Thyroid gland (tissue), 4 donors: Measurements from ENCODE around the gene PPP2R2D. TPM values are rescaled to one million over a fixed set of nuclear protein-coding genes. Genes with fewer than 3 reads are reported as not detected.

ENCODE experiments used
- DNase-seq, 2 donors: peaks; one replicate each; pipeline ENCODE4 v3.0.0-alpha.2; 2019
- H3K27ac ChIP-seq, 3 donors: fragments of 200-600 bp; sonication (generic); 1 replicate in 2 of 3; 2 replicates in 1 of 3; pipeline ENCODE4 v1.5.1; 2016 to 2019; ENCODE audit warnings: mild to moderate bottlenecking in 1 of 3, moderate library complexity in 1 of 3
- H3K27me3 ChIP-seq: fragments of 200-600 bp; sonication (generic); one replicate; pipeline ENCODE4 v1.5.1; 2019
- H3K36me3 ChIP-seq, 2 donors: fragments of 200-600 bp; sonication (generic); one replicate each; pipeline ENCODE4 v1.5.1; 2016 to 2019
- H3K4me1 ChIP-seq, 2 donors: fragments of 200-600 bp; sonication (generic); one replicate each; pipeline ENCODE4 v1.5.1; 2017 to 2019
- H3K4me3 ChIP-seq, 3 donors: fragments of 200-600 bp; sonication (generic); replicated peaks in 1 of 3; 1 replicate in 2 of 3; 2 replicates in 1 of 3; pipeline ENCODE4 v1.5.1; 2016; ENCODE audit warnings: mild to moderate bottlenecking in 1 of 3
- H3K9me3 ChIP-seq: fragments of 200-600 bp; sonication (generic); one replicate; pipeline ENCODE4 v1.5.1; 2017
- CTCF ChIP-seq, 6 experiments: fragments of 200-600 bp in 3 of 6; fragments of 450-650 bp in 3 of 6; sonication (generic) in 3 of 6; IDR thresholded peaks; one replicate each; pipeline ENCODE4 v1.5.1; 2016 to 2019; ENCODE audit warnings: antibody characterized with exemption in 6 of 6, mild to moderate bottlenecking in 2 of 6, inconsistent platforms in 1 of 6, moderate library complexity in 1 of 6
- POLR2A ChIP-seq, 2 donors: fragments of 450-650 bp; IDR thresholded peaks; one replicate each; pipeline ENCODE4 v1.6.1; 2017; ENCODE audit warnings: antibody characterized with exemption in 2 of 2, mild to moderate bottlenecking in 2 of 2, moderate library complexity in 1 of 2
- WGBS, 2 donors: methylation state at CpG; one replicate each; pipeline ENCODE4 v1.1.5; 2017; 5-methylcytosine and 5-hydroxymethylcytosine counted together
- intact Hi-C: fragments of 100-400 bp; cut with DNase I; formaldehyde crosslinking; loops from one replicate; pipeline ENCODE4 v1.15.1; 2023
- total RNA-seq, 4 donors: library from RNA; depleted of rRNA; stranded (reverse); fragments of >200 nt; gene quantifications; one replicate each; pipeline ENCODE4 v1.2.3, GENCODE V29; 2016

PPP2R2D gene
- total RNA-seq, 4 donors from 2014 or later: 32.3 to 38.7 (median 33.9) TPM

- H3K27me3 ChIP-seq: no peaks in the 10 kb centered on the region
- peaks cover 0 to 7% of the 10 kb centered on the region in 2 donors for H3K4me1 ChIP-seq
- TF ChIP-seq CTCF (IDR thresholded peaks at IDR 0.05): no peak
- no peak for TF ChIP-seq POLR2A (IDR thresholded peaks at IDR 0.05)
- H3K4me3 ChIP-seq: no peak overlapping the region
- intact Hi-C loops: loop anchor here (10.0 kb wide), 1 partner anchor 416 kb away; no protein-coding TSS in a partner anchor
- no peak overlapping the region for H3K27ac ChIP-seq
- no peaks in the 10 kb centered on the region for H3K9me3 ChIP-seq
- WGBS, 2 donors: 85 to 87% methylated on average over 7 to 8 of the region's 8 CpGs
- DNase-seq: no peak
- no peaks in the 10 kb centered on the region for H3K36me3 ChIP-seq
These were observed 30.4 kb upstream of the PPP2R2D start for GRCh38 chr10:131870411-131870810.

GRCh38 chr10:131870831-131871672, 29.8 kb upstream of the PPP2R2D start:
- Histone ChIP-seq H3K9me3 (no peaks in the 10 kb centered on the region), H3K36me3 (no peaks in the 10 kb centered on the region), H3K4me3 (no peak overlapping the region), H3K27ac (no peak overlapping the region), H3K4me1 (peaks cover 0 to 7% of the 10 kb centered on the region in 2 donors), H3K27me3 (no peaks in the 10 kb centered on the region)
- TF ChIP-seq CTCF (IDR thresholded peaks at IDR 0.05) (no peak), POLR2A (IDR thresholded peaks at IDR 0.05) (no peak)
- intact Hi-C loops: loop anchor here (10.0 kb wide), 1 partner anchor 416 kb away; no protein-coding TSS in a partner anchor
- 86 to 89% methylated on average over 14 to 15 of the region's 15 CpGs for WGBS, 2 donors
- DNase-seq: no peak

- no peak for TF ChIP-seq CTCF (IDR thresholded peaks at IDR 0.05)
- TF ChIP-seq POLR2A (IDR thresholded peaks at IDR 0.05): no peak
- Histone ChIP-seq H3K4me1 (peaks cover 0 to 7% of the 10 kb centered on the region in 2 donors), H3K9me3 (no peaks in the 10 kb centered on the region), H3K36me3 (no peaks in the 10 kb centered on the region), H3K27me3 (no peaks in the 10 kb centered on the region), H3K27ac (no peak overlapping the region), H3K4me3 (no peak overlapping the region)
- WGBS, 2 donors: 76 to 81% methylated on average over 7 of the region's 8 CpGs
- intact Hi-C loops: loop anchor here (10.0 kb wide), 1 partner anchor 417 kb away; no protein-coding TSS in a partner anchor
- no peak for DNase-seq
These were observed 29.2 kb upstream of the PPP2R2D start for GRCh38 chr10:131871673-131872005.

GRCh38 chr10:131872011-131872826, 28.6 kb upstream of the PPP2R2D start:
- no peak for DNase-seq
- Histone ChIP-seq H3K36me3 (no peaks in the 10 kb centered on the region), H3K4me3 (no peak overlapping the region), H3K9me3 (no peaks in the 10 kb centered on the region), H3K27me3 (no peaks in the 10 kb centered on the region), H3K27ac (no peak overlapping the region), H3K4me1 (peaks cover 0 to 7% of the 10 kb centered on the region in 2 donors)
- 86 to 89% methylated on average over 12 to 27 of the region's 27 CpGs for WGBS, 2 donors
- TF ChIP-seq CTCF (IDR thresholded peaks at IDR 0.05): no peak
- TF ChIP-seq POLR2A (IDR thresholded peaks at IDR 0.05): no peak
- intact Hi-C loops: loop anchor here (10.0 kb wide), 1 partner anchor 417 kb away; no protein-coding TSS in a partner anchor
